ENCODE results near the gene ALB. TPM values are rescaled to one million over a fixed set of nuclear protein-coding genes. Genes with fewer than 3 reads are reported as not detected.

Gene ALB
- total RNA-seq, 2 experiments from 2014 or later = not detected

DNA sequence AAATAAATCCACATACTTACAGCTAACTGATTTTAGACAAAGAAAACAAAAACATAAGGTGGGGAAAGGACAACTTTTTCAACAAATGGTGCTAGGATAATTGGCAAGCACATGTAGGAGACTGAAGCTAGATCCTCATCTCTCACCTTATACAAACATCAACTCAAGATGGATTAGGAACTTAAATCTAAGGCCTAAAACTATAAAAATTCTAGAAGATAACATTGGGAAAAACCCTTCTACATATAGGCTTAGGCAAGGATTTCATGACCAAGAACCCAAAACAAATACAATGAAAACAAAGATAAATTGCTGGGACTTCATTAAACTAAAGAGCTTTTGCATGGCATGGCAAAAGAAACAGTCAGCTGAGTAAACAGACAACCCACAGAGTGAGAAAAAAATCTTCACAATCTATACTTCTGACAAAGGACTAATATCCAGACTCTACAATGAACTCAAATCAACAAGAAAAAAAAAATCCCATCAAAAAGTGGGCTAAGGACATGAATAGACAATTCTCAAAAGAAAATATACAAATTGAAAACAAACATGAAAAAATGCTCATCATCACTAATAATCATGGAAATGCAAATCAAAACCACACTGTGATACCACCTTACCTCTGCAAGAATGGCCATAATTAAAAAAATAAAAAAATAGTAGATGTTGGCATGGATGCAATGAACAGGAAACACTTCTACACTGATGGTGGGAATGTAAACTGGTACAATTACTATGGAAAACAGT is 17.8 kb downstream of the ALB start:
- H3K9me3 Mint-ChIP-seq = no peaks in the 10 kb centered on the region

DNA sequence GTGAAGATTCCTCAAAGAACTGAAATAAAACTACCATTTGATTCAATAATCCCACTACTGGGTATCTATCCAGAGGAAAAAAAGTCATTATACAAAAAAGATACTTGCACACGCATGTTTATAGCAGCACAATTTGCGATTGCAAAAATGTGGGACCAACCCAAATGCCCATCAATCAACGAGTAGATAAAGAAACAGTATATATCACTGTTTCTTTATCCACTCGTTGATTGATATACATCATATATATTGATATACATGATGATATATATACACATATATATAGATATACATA is 18.3 kb downstream of the ALB start:
- Mint-ChIP-seq H3K4me3 (no peak overlapping the region), H3K9me3 (no peaks in the 10 kb centered on the region), H3K4me1 (ENCODE audit: low read depth) (no peaks in the 10 kb centered on the region), H3K36me3 (no peaks in the 10 kb centered on the region), H3K27me3 (no peaks in the 10 kb centered on the region), H3K27ac (no peak overlapping the region)
- DNase-seq = no peak
- POLR2A ChIA-PET = no interaction called here
- CTCF ChIA-PET = no interaction called here
- intact Hi-C loops (cut with micrococcal nuclease) = no loop called here

More for the DNA sequence above, 17.8 kb downstream of the ALB start:
- Mint-ChIP-seq H3K27ac (no peak overlapping the region), H3K36me3 (no peaks in the 10 kb centered on the region), H3K4me3 (no peak overlapping the region), H3K27me3 (no peaks in the 10 kb centered on the region), H3K4me1 (ENCODE audit: low read depth) (no peaks in the 10 kb centered on the region)
- no peak for DNase-seq
- POLR2A ChIA-PET = no interaction called here
- CTCF ChIA-PET = no interaction called here
- intact Hi-C loops (cut with micrococcal nuclease) = no loop called here

DNA sequence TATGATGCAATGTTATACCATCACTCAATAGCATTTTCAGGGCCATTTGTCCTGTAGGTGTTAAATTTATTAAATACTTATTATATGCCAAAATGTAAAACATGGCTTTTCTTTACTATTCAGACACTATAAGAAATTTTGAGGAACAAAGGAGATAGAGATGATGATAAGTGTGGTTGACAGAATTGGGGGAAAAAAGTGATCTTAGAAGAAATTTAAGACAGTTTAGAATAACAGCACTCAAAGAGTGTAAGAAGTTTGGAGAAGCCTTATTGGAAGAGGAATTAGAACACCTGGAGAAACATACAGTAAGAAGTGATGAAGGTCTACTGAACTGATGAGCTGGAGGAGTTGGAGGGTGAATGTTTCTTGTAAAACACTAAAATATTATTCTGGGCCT is 19.1 kb downstream of the ALB start:
- H3K4me1 Mint-ChIP-seq (ENCODE audit: low read depth) = no peaks in the 10 kb centered on the region
- CTCF ChIA-PET = no interaction called here
- POLR2A ChIA-PET = no interaction called here
- peaks cover 2% of the 10 kb centered on the region for H3K27me3 Mint-ChIP-seq
- H3K27ac Mint-ChIP-seq = no peak overlapping the region
- intact Hi-C loops (cut with micrococcal nuclease) = no loop called here
- DNase-seq = no peak
- no peak overlapping the region for H3K4me3 Mint-ChIP-seq
- no peaks in the 10 kb centered on the region for H3K9me3 Mint-ChIP-seq
- no peaks in the 10 kb centered on the region for H3K36me3 Mint-ChIP-seq

DNA sequence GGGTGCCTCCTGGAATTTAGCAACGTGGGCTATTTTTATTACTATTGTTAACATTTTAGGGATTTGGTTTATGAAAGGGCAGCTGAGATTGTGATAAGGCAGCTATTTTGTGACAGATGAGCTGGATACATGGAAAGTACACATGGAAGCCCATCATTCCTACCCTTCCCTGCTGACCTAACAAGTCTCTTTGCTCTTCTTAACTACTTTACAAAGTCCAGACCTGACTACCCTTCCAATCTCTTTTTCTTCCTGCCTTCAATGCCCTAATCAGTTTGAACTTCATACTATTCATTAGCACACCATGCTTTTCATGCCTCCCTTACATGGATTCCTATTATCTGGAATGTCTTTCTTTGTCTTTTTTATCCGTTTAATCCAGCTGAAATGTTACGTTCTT is 22.6 kb downstream of the ALB start:
- intact Hi-C loops (cut with micrococcal nuclease) = no loop called here
- ChIA-PET CTCF (no interaction called here), POLR2A (no interaction called here)
- Mint-ChIP-seq H3K36me3 (no peaks in the 10 kb centered on the region), H3K4me3 (no peak overlapping the region), H3K27ac (no peak overlapping the region), H3K27me3 (peaks cover 5% of the 10 kb centered on the region), H3K4me1 (ENCODE audit: low read depth) (no peaks in the 10 kb centered on the region), H3K9me3 (no peaks in the 10 kb centered on the region)
- DNase-seq = no peak

DNA sequence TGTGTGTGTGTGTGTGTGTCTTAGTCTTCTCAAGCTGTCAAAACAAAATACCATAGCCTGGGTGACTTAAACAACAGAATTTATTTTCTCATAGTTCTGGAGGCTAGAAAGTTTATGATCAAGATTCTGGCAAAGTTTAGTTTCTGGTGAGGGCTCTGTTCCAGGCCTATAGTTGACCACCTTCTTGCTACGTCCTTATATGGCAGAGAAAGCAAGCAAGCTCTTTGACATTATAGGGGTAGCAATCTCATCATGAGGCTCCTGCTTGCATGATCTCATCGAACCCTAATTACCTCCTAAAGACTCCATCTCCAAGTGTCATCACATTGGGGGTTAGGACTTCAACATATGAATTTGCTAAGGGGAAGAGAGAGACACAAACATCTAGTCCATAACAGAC is 25.0 kb downstream of the ALB start:
- Mint-ChIP-seq H3K27ac (no peak overlapping the region), H3K4me3 (no peak overlapping the region), H3K36me3 (no peaks in the 10 kb centered on the region), H3K27me3 (peaks cover 5% of the 10 kb centered on the region), H3K4me1 (ENCODE audit: low read depth) (no peaks in the 10 kb centered on the region), H3K9me3 (no peaks in the 10 kb centered on the region)
- DNase-seq = no peak
- intact Hi-C loops (cut with micrococcal nuclease) = no loop called here
- CTCF ChIA-PET = interaction anchor here (1.7 kb wide), 1 partner anchor 17 kb away, joined by 4 read pairs; no protein-coding TSS in a partner anchor
- POLR2A ChIA-PET = no interaction called here

DNA sequence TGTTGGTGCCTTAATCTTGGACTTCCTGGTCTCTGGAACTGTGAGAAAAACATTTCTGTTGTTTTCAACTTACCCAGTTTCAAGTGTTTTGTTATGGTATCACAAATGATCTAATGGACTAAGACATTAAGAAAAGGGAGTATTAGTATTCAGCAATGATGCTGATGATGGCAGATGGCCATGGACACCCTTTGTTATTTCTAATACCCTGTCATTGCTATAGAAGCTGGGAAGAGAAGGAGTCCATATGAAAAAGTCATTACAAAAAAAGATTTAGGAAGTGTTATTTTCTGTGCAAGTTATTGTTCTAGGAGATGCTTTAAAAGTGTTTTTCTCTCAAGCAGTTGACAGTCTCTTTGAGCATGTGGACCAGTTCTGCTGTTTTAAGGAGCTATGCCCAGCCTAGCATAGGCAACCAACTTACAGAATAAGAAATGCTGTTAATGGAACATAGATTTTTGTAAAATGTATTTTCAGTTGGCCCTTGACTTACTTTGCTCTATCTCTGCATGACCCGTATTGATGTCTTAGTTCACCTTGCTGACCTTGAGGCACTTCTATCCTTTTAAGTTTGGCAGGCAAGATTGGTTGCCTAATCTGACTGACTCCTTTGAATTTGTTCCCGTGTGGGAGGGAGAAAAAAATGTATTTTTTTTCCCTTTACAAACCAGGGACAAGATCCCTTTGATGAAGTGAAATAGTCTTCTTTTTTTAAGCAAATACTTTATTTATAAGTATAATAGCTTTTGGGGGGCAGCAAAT is 25.9 kb downstream of the ALB start:
- no peak for DNase-seq
- H3K4me1 Mint-ChIP-seq (ENCODE audit: low read depth) = no peaks in the 10 kb centered on the region
- H3K4me3 Mint-ChIP-seq = no peak overlapping the region
- POLR2A ChIA-PET = no interaction called here
- H3K27me3 Mint-ChIP-seq = peaks cover 6% of the 10 kb centered on the region
- no peaks in the 10 kb centered on the region for H3K36me3 Mint-ChIP-seq
- H3K27ac Mint-ChIP-seq = no peak overlapping the region
- H3K9me3 Mint-ChIP-seq = no peaks in the 10 kb centered on the region
- CTCF ChIA-PET = interaction anchor here (3.7 kb wide), 1 partner anchor 16 kb away, joined by 13 read pairs; no protein-coding TSS in a partner anchor
- intact Hi-C loops (cut with micrococcal nuclease) = no loop called here

DNA sequence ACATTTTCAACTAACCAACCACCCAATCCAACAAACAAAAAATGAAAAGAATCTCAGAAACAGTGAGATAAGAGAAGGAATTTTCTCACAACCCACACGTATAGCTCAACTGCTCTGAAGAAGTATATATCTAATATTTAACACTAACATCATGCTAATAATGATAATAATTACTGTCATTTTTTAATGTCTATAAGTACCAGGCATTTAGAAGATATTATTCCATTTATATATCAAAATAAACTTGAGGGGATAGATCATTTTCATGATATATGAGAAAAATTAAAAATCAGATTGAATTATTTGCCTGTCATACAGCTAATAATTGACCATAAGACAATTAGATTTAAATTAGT is 27.7 kb downstream of the ALB start:
- H3K4me1 Mint-ChIP-seq (ENCODE audit: low read depth) = no peaks in the 10 kb centered on the region
- no peaks in the 10 kb centered on the region for H3K36me3 Mint-ChIP-seq
- DNase-seq = no peak
- H3K4me3 Mint-ChIP-seq = no peak overlapping the region
- intact Hi-C loops (cut with micrococcal nuclease) = no loop called here
- ChIA-PET CTCF (interaction anchor here (3.7 kb wide), 1 partner anchor 15 kb away, joined by 13 read pairs; no protein-coding TSS in a partner anchor), POLR2A (no interaction called here)
- no peaks in the 10 kb centered on the region for H3K9me3 Mint-ChIP-seq
- peaks cover 6% of the 10 kb centered on the region for H3K27me3 Mint-ChIP-seq
- H3K27ac Mint-ChIP-seq = no peak overlapping the region

DNA sequence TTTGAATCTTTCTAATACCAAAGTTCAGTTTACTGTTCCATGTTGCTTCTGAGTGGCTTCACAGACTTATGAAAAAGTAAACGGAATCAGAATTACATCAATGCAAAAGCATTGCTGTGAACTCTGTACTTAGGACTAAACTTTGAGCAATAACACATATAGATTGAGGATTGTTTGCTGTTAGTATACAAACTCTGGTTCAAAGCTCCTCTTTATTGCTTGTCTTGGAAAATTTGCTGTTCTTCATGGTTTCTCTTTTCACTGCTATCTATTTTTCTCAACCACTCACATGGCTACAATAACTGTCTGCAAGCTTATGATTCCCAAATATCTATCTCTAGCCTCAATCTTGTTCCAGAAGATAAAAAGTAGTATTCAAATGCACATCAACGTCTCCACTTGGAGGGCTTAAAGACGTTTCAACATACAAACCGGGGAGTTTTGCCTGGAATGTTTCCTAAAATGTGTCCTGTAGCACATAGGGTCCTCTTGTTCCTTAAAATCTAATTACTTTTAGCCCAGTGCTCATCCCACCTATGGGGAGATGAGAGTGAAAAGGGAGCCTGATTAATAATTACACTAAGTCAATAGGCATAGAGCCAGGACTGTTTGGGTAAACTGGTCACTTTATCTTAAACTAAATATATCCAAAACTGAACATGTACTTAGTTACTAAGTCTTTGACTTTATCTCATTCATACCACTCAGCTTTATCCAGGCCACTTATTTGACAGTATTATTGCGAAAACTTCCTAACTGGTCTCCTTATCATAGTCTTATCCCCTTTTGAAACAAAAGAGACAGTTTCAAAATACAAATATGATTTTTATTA is 28.3 kb downstream of the ALB start:
- intact Hi-C loops (cut with micrococcal nuclease) = no loop called here
- Mint-ChIP-seq H3K4me3 (no peak overlapping the region), H3K4me1 (ENCODE audit: low read depth) (no peaks in the 10 kb centered on the region), H3K27me3 (peaks cover 6% of the 10 kb centered on the region), H3K27ac (no peak overlapping the region), H3K36me3 (no peaks in the 10 kb centered on the region), H3K9me3 (no peaks in the 10 kb centered on the region)
- ChIA-PET CTCF (interaction anchor here (3.7 kb wide), 1 partner anchor 14 kb away, joined by 13 read pairs; no protein-coding TSS in a partner anchor), POLR2A (no interaction called here)
- DNase-seq = no peak

DNA sequence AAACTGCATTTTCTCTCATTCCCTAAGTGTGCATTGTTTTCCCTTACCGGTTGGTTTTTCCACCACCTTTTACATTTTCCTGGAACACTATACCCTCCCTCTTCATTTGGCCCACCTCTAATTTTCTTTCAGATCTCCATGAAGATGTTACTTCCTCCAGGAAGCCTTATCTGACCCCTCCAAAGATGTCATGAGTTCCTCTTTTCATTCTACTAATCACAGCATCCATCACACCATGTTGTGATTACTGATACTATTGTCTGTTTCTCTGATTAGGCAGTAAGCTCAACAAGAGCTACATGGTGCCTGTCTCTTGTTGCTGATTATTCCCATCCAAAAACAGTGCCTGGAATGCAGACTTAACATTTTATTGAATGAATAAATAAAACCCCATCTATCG is 29.1 kb downstream of the ALB start:
- H3K9me3 Mint-ChIP-seq = no peaks in the 10 kb centered on the region
- no peak overlapping the region for H3K4me3 Mint-ChIP-seq
- peaks cover 6% of the 10 kb centered on the region for H3K27me3 Mint-ChIP-seq
- ChIA-PET POLR2A (no interaction called here), CTCF (interaction anchor here (3.7 kb wide), 1 partner anchor 13 kb away, joined by 13 read pairs; no protein-coding TSS in a partner anchor)
- H3K27ac Mint-ChIP-seq = no peak overlapping the region
- H3K4me1 Mint-ChIP-seq (ENCODE audit: low read depth) = no peaks in the 10 kb centered on the region
- intact Hi-C loops (cut with micrococcal nuclease) = no loop called here
- no peaks in the 10 kb centered on the region for H3K36me3 Mint-ChIP-seq
- no peak for DNase-seq

DNA sequence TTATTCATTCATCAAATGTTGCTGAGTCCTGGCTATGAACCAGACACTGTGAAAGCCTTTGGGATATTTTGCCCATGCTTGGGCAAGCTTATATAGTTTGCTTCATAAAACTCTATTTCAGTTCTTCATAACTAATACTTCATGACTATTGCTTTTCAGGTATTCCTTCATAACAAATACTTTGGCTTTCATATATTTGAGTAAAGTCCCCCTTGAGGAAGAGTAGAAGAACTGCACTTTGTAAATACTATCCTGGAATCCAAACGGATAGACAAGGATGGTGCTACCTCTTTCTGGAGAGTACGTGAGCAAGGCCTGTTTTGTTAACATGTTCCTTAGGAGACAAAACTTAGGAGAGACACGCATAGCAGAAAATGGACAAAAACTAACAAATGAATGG is 30.2 kb downstream of the ALB start:
- H3K27me3 Mint-ChIP-seq = peaks cover 6% of the 10 kb centered on the region
- no peaks in the 10 kb centered on the region for H3K9me3 Mint-ChIP-seq
- intact Hi-C loops (cut with micrococcal nuclease) = no loop called here
- no peak overlapping the region for H3K27ac Mint-ChIP-seq
- no peak for DNase-seq
- CTCF ChIA-PET = interaction anchor here (0.7 to 1.3 kb wide), 2 partner anchors 12 to 206 kb away, joined by 3 to 6 read pairs; no protein-coding TSS in a partner anchor
- POLR2A ChIA-PET = no interaction called here
- H3K36me3 Mint-ChIP-seq = no peaks in the 10 kb centered on the region
- H3K4me1 Mint-ChIP-seq (ENCODE audit: low read depth) = no peaks in the 10 kb centered on the region
- H3K4me3 Mint-ChIP-seq = no peak overlapping the region

DNA sequence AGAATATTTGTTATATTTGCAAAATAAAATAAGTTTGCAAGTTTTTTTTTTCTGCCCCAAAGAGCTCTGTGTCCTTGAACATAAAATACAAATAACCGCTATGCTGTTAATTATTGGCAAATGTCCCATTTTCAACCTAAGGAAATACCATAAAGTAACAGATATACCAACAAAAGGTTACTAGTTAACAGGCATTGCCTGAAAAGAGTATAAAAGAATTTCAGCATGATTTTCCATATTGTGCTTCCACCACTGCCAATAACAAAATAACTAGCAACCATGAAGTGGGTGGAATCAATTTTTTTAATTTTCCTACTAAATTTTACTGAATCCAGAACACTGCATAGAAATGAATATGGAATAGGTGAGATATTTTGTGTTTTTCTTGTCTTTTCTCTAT is 31.9 kb downstream of the ALB start, which contains the start of gene AFP:
Gene AFP, plus strand, starts transcription at position 238 of the 400 bp plus-strand sequence. Its CDS starts 42 bp downstream, at position 280.
- CTCF ChIA-PET = no interaction called here
- no peaks in the 10 kb centered on the region for H3K4me1 Mint-ChIP-seq (ENCODE audit: low read depth)
- no peak within 1 kb of the TSS for H3K27ac Mint-ChIP-seq
- intact Hi-C loops (cut with micrococcal nuclease) = no loop called here
- no peak for DNase-seq
- no peaks in the 10 kb centered on the region for H3K36me3 Mint-ChIP-seq
- H3K9me3 Mint-ChIP-seq = no peaks in the 10 kb centered on the region
- POLR2A ChIA-PET = no interaction called here
- H3K27me3 Mint-ChIP-seq = peaks cover 4% of the 10 kb centered on the region
- H3K4me3 Mint-ChIP-seq = no peak within 1 kb of the TSS
